PC-9 (cell line): Measurements from ENCODE around the gene FAM3D. TPM values are rescaled to one million over a fixed set of nuclear protein-coding genes. Genes with fewer than 3 reads are reported as not detected.

Experiments
- BruUV-seq: library from RNA; stranded (reverse); fragments of 400-500 nt; replicated peaks from 2 replicates; lab custom pipeline; 2021; lab: Mats Ljungman, UMichigan
- CTCF ChIA-PET: fragments of 300-600 bp; sonication (Branson Sonifier 250); formaldehyde crosslinking; loops from one replicate; lab custom pipeline; 2022; ENCODE audit warnings: antibody characterized with exemption; lab: Charles Lee
- POLR2A ChIA-PET: fragments of 300-600 bp; sonication (Branson Sonifier 250); formaldehyde crosslinking; loops from one replicate; lab custom pipeline; 2022; ENCODE audit warnings: antibody characterized with exemption; ENCODE audit not compliant: unreplicated experiment; lab: Charles Lee
- DNase-seq, 2 experiments: peaks; one replicate each; pipeline versions ENCODE4 v3.0.0 to v3.0.0-alpha.2; 2015 to 2022; ENCODE audit warnings: mixed read lengths in 1 of 2
- H2AFZ ChIP-seq: fragments of 200-600 bp; sonication (generic); 2 replicates; pipeline ENCODE4 v1.8.1; 2017; ENCODE audit warnings: antibody characterized with exemption
- H3F3A ChIP-seq: fragments of 200-600 bp; sonication (generic); 2 replicates; pipeline ENCODE4 v1.8.1; 2017; ENCODE audit warnings: antibody characterized with exemption, mild to moderate bottlenecking, low read depth; ENCODE audit not compliant: insufficient read depth
- H3K27ac ChIP-seq: fragments of 200-600 bp; sonication (generic); 2 replicates; pipeline ENCODE4 v1.6.1; 2016; ENCODE audit warnings: mixed run types
- H3K27me3 ChIP-seq: fragments of 200-600 bp; sonication (generic); 2 replicates; pipeline ENCODE4 v1.6.1; 2016; ENCODE audit warnings: low read depth, mixed run types; ENCODE audit not compliant: insufficient read depth
- H3K36me3 ChIP-seq: fragments of 200-600 bp; sonication (generic); 2 replicates; pipeline ENCODE4 v1.6.1; 2016; ENCODE audit warnings: low read depth, mixed run types
- H3K4me1 ChIP-seq: fragments of 200-600 bp; sonication (generic); replicated peaks from 2 replicates; pipeline ENCODE4 v1.6.1; 2016; ENCODE audit warnings: mixed run types; ENCODE audit not compliant: insufficient read depth
- H3K4me2 ChIP-seq: fragments of 200-600 bp; sonication (generic); 2 replicates; pipeline ENCODE4 v1.6.1; 2017; ENCODE audit warnings: mixed run types
- H3K4me3 ChIP-seq: fragments of 200-600 bp; sonication (generic); 2 replicates; pipeline ENCODE4 v1.6.1; 2016; ENCODE audit warnings: mixed run types
- H3K79me2 ChIP-seq: fragments of 200-600 bp; sonication (generic); 2 replicates; pipeline ENCODE4 v1.6.1; 2017; ENCODE audit warnings: low read depth, mixed run types
- H3K9me2 ChIP-seq: fragments of 200-600 bp; sonication (generic); 2 replicates; pipeline ENCODE4 v1.8.1; 2017; ENCODE audit warnings: mild to moderate bottlenecking; ENCODE audit not compliant: insufficient read depth
- H3K9me3 ChIP-seq: fragments of 200-600 bp; sonication (generic); 2 replicates; pipeline ENCODE4 v1.8.1; 2016; ENCODE audit warnings: low read depth; ENCODE audit not compliant: insufficient read depth
- H4K20me1 ChIP-seq: fragments of 200-600 bp; sonication (generic); 2 replicates; pipeline ENCODE4 v1.8.1; 2017; ENCODE audit not compliant: insufficient read depth
- EZH2 ChIP-seq: fragments of 200-600 bp; sonication (generic); IDR thresholded peaks from 2 replicates; pipeline ENCODE4 v1.8.0; 2017; ENCODE audit warnings: antibody characterized with exemption, low read depth
- intact Hi-C: fragments of 100-400 bp; cut with micrococcal nuclease; formaldehyde crosslinking; loops from one replicate; pipeline ENCODE4 v1.10.0; 2022; ENCODE audit not compliant: unreplicated experiment
- total RNA-seq: library from RNA; stranded (reverse); gene quantifications from 2 replicates; pipeline ENCODE4 v1.2.3, GENCODE V29; 2021
- TF ChIP-seq, protein P1 (sequence below): fragments of 200-600 bp; sonication (generic); conservative IDR thresholded peaks from 2 replicates; pipeline ENCODE4 v1.6.1; 2017; ENCODE audit warnings: mixed run types, antibody characterized with exemption, mild to moderate bottlenecking, moderate library complexity

Gene FAM3D
- total RNA-seq, 1 experiment from 2014 or later, result not detected

- Histone ChIP-seq H3K9me3 (no peaks in the 10 kb centered on the region), H3K27ac (no peak overlapping the region), H3K9me2 (no peaks in the 10 kb centered on the region), H3K36me3 (no peaks in the 10 kb centered on the region), H3K4me1 (peaks cover 5% of the 10 kb centered on the region; the same call in 1 of the 2 replicates), H3K79me2 (no peaks in the 10 kb centered on the region), H4K20me1 (no peaks in the 10 kb centered on the region), H2AFZ (no peak overlapping the region), H3K27me3 (peaks cover 17% of the 10 kb centered on the region), H3K4me3 (no peak overlapping the region), H3K4me2 (no peak overlapping the region), H3F3A (no peaks in the 10 kb centered on the region)
- BruUV-seq, result no TSS peak
- DNase-seq, result no peak
- TF ChIP-seq, protein P1, sequence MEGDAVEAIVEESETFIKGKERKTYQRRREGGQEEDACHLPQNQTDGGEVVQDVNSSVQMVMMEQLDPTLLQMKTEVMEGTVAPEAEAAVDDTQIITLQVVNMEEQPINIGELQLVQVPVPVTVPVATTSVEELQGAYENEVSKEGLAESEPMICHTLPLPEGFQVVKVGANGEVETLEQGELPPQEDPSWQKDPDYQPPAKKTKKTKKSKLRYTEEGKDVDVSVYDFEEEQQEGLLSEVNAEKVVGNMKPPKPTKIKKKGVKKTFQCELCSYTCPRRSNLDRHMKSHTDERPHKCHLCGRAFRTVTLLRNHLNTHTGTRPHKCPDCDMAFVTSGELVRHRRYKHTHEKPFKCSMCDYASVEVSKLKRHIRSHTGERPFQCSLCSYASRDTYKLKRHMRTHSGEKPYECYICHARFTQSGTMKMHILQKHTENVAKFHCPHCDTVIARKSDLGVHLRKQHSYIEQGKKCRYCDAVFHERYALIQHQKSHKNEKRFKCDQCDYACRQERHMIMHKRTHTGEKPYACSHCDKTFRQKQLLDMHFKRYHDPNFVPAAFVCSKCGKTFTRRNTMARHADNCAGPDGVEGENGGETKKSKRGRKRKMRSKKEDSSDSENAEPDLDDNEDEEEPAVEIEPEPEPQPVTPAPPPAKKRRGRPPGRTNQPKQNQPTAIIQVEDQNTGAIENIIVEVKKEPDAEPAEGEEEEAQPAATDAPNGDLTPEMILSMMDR, result no peak
- TF ChIP-seq EZH2, result no peak
- ChIA-PET CTCF (no interaction called here), POLR2A (no interaction called here)
- intact Hi-C loops, result no loop called here
Measured at GRCh38 chr3:58652624-58653023, 13.9 kb downstream of the FAM3D start.

GRCh38 chr3:58651276-58651675, 15.3 kb downstream of the FAM3D start:
- no peak overlapping the region for H3K4me2 ChIP-seq
- no peak for DNase-seq
- ChIA-PET POLR2A (no interaction called here), CTCF (no interaction called here)
- H4K20me1 ChIP-seq, result no peaks in the 10 kb centered on the region
- no TSS peak for BruUV-seq
- no peaks in the 10 kb centered on the region for H3F3A ChIP-seq
- 0 out of 2 replicates have a peak, but pooled peaks cover 8% of the 10 kb centered on the region for H3K4me1 ChIP-seq
- no peaks in the 10 kb centered on the region for H3K9me3 ChIP-seq
- no peak overlapping the region for H3K4me3 ChIP-seq
- no peaks in the 10 kb centered on the region for H3K9me2 ChIP-seq
- H3K79me2 ChIP-seq, result no peaks in the 10 kb centered on the region
- H3K27me3 ChIP-seq, result peaks cover 12% of the 10 kb centered on the region
- H2AFZ ChIP-seq, result no peak overlapping the region
- intact Hi-C loops, result no loop called here
- H3K27ac ChIP-seq, result no peak overlapping the region
- TF ChIP-seq EZH2, result no peak
- TF ChIP-seq, protein P1, result no peak
- H3K36me3 ChIP-seq, result no peaks in the 10 kb centered on the region

DNA sequence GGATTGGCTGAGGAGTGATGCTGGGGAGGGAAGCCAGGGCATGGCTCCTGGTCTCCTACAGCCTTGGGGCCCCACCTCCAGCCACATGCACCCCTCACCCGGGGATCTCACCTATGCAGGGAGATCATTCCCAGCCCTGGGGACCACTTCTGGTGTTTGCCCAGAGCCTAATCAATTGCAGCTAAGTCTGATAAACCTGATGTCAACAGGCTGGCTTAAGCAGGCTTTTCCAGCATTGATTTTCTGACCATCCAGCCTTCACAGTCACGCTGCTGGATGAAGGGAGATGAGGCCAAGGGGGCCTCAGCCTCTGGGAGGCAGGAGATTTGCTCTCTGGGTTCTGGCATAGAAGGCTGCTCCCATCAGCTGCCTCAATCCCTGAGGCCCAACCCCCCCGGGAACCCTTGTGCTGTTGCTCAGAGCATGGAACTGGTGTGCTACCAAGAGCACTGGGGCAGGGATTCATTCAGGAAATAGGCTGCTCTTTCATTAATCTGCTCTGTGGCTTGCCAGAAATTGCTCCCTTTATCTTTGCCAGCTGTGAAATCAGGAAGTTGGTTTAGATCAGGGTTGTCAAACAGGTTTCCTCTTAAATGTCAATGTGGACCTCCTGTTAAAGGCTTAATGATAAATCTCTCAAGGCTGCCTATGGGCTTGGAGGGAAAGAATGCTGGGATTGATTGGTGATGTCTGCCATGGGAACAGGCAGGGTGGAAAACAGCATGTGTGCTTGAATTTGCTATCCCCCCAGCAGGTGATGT, 19.0 kb downstream of the FAM3D start:
- intact Hi-C loops, result loop anchor here (10.0 kb wide), 1 partner anchor 567 kb away; no protein-coding TSS in a partner anchor
- CTCF ChIA-PET, result no interaction called here
- H3K4me3 ChIP-seq, result no peak overlapping the region
- no peak overlapping the region for H3K27ac ChIP-seq
- H3K36me3 ChIP-seq, result no peaks in the 10 kb centered on the region
- no TSS peak for BruUV-seq
- no peaks in the 10 kb centered on the region for H3K79me2 ChIP-seq
- H3K27me3 ChIP-seq, result no peaks in the 10 kb centered on the region
- no peaks in the 10 kb centered on the region for H3K9me3 ChIP-seq
- DNase-seq, result peak in 1 of 2 experiments; percentile 75
- POLR2A ChIA-PET, result no interaction called here
- no peaks in the 10 kb centered on the region for H3F3A ChIP-seq
- no peaks in the 10 kb centered on the region for H3K9me2 ChIP-seq
- TF ChIP-seq, protein P1, result no peak
- TF ChIP-seq EZH2, result no peak
- H4K20me1 ChIP-seq, result no peaks in the 10 kb centered on the region
- no peak overlapping the region for H2AFZ ChIP-seq
- no peak overlapping the region for H3K4me2 ChIP-seq
- 0 out of 2 replicates have a peak, but pooled peaks cover 8% of the 10 kb centered on the region for H3K4me1 ChIP-seq
